Measurements from ENCODE around the gene TJP3. TPM values are rescaled to one million over a fixed set of nuclear protein-coding genes. Genes with fewer than 3 reads are reported as not detected.
"Not testable (repeated sequence)": the region's sequence is repeated elsewhere in the genome, so short reads cannot be mapped to it uniquely, and the experiment has no call there.

TJP3 gene, protein sequence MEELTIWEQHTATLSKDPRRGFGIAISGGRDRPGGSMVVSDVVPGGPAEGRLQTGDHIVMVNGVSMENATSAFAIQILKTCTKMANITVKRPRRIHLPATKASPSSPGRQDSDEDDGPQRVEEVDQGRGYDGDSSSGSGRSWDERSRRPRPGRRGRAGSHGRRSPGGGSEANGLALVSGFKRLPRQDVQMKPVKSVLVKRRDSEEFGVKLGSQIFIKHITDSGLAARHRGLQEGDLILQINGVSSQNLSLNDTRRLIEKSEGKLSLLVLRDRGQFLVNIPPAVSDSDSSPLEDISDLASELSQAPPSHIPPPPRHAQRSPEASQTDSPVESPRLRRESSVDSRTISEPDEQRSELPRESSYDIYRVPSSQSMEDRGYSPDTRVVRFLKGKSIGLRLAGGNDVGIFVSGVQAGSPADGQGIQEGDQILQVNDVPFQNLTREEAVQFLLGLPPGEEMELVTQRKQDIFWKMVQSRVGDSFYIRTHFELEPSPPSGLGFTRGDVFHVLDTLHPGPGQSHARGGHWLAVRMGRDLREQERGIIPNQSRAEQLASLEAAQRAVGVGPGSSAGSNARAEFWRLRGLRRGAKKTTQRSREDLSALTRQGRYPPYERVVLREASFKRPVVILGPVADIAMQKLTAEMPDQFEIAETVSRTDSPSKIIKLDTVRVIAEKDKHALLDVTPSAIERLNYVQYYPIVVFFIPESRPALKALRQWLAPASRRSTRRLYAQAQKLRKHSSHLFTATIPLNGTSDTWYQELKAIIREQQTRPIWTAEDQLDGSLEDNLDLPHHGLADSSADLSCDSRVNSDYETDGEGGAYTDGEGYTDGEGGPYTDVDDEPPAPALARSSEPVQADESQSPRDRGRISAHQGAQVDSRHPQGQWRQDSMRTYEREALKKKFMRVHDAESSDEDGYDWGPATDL
- 127 and 139 TPM in 2 replicates for total RNA-seq (2014; rRNA removed; shearing (Covaris generic))

DNA sequence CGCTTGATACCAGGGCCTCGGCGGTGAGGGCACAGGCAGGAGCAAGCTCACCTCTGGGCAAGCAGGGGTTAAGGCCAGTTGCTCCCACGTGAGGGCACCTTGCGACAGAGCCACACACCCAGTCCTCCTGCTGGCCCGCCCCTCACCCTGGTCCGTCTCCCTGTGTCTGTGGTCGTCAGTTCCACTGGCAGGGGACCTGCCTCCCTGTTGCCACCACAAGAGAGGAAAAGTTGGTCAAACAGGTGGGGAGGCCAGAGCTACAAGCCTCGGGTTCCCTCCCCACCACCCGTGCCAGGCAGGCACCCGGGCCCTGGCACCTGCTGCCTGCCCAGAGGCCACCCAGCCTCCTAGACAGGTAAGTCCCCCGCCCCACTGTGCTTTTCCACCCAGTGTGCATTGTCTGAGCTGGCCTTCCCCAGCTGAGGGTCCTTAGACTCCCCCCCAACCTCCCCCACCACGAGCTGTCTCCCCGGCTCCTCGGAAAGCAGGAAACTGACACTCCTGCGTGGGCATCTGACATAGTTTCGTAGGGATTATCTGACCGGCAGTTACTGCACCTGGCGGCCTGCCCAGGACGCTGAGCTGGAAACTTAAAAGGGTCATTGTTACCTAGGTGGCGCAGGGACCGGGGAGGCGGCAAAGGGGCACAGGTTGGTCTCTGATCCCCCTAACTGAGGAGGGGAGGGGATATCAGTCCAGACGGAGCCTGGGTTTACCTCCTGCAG, at the start of gene TJP3:
Gene TJP3 (plus strand): TSS at position 178 of the 725 bp plus-strand sequence. CDS start 20,049 bp downstream, outside the sequence.
- peak; percentile 87 for DNase-seq (ENCODE audit: low spot score)

DNA sequence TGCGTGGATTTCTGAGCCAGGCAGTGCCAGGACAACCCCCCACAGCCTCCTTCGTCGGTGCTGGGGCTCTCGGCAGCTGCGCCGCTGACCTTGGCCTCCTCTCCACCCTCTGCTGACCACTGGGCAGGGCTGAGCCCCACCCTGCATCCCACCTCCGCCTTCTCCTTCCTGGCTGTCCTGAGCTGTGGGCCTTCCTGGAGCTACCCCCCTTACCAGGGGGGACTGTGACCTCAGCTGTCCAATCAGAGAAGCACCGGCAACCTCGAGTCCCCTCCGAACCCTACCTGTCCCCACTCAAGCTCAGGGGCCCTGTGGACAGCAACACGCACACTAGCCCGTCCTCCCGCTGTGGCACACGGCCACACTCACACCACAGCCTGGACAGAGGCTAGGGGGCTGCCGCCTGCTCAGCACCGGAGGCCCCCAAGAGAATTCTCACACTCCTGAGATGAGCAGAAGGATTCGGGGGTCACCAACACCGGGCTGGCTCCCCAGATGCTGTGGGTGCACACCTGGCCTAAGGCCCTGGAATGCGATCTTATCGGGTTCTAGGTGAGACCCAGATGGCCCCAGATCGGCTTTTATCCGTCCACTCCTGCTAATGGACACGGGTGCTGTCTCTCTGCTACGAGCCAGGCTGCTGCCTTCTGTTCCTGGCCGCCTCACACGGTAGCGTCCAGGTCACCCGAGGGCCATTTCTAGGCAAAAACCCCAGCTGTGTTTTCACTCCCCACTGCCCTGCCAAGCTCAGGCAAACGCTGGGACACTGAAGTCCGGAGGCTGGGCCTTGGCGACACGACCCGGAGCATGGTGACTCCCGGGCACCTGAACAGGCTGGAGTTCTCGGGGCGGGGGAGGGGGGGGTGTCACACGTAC, 49.1 kb upstream of the TJP3 start:
- no peak for DNase-seq (ENCODE audit: low spot score)

DNA sequence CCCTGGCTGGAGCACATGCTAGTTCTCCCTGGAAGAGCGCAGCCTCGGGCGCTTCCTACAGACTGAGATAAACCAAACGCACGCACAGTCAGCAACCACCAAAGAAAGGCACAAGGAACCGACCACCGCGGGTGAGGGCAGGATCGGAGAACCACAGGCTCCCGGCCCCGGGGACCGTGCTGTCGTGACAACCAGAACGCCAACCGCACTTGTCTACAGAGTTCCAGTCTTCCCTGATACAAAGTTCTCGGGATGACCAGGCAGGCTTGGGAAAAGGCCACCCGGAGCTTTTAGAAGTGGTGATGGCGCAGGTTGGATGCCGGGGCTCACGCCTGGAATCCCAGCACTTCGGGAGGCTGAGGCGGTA, 48.5 kb upstream of the TJP3 start:
- no peak for DNase-seq (ENCODE audit: low spot score)

DNA sequence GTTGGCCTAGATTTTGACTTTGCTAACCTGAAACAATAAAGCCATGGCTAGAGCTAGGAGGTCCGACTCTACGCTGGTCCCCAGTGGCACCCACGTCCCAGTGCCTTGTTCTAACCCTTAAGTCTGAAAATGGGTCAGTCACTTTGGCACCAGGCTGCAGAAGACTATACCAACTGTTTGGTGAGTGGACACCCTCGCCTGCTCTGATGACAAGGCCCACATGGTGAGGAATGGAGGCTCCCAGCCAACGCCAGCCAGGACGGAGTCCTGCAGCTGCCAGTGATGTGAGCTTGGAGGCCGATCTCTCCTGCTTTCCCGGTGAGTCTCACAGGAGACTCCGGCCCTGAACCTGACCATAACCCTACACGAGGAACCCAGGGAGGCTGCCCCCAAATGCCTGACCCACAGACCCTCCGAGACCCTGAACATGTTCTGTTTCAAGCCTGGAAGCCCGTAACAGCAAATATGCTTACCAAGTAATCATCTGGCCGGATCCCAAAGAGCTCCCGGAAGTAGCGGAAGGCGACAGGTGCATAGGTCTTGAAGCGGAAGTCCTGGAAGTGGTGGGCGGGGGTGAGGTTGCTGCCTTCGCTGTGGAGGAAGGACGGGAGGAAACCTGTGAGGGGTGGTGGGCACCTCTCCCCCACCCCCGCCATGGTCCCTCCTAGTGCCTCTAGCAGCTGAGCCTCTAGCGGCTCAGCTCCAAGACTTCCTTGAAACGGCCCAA, 47.5 kb upstream of the TJP3 start:
- DNase-seq (ENCODE audit: low spot score): no peak

DNA sequence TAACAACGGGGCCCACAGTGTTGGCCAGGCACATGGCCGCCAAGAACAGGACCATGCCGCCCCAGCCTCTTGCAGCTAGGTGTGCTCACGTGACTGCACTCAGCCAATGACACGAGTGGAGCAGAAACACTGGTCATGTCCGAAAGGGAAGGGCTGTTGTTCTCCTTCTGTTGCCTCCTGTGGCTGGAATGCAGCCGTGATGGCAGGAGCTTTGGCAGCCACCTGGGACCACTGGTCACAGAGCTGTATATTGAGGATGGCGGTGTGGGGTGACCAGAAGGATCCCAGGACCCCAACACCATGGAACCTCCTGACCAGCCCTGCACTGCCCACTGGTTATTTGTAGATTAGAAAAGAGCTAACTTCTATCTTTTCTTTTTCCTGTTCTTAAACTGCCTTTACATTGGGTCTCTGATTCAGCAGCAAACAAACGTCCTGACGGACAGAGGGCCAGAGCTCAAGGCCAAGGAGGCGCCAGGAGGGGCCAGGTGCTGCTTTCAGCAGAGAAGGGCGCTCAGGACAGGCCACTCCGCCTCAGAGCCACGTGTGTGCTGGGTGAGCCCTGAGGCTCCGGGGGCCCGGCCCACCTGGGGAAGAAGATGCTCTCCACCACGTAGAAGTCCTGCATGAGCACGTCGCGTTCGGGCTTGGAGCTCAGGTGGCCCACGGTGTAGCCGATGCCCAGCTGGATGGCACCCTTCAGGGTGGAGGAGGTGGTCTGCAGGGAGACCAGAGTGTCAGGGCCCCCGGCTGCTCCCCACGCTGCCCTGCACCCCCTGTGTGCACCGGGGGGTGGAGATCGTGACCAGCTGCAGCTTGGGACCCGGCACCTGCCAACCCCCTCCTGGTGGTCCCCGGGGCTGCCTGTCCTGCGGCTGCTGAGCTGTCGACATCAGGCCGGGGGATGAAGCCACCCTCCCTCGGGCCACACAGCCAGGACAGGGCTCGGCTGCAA, 46.6 kb upstream of the TJP3 start:
- no peak for DNase-seq (ENCODE audit: low spot score)

DNA sequence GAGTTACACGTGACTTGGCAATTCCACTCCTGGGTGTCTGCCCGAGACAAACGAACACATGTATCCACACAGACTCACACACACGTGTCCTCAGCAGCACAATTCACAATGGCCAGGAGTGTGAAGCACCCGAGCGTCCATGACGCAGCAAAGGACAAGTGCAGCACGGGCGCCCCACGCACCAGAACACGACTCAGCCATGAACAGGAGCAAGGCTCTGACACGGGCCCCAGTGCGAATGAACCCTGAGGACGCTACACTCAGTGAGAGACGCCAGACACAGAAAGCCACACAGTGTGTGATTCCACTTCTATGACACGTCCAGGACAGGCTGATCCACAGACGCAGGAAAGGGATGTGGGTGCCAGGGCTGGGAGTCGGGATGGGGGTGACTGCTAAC, 44.3 kb upstream of the TJP3 start:
- DNase-seq (ENCODE audit: low spot score): no peak

DNA sequence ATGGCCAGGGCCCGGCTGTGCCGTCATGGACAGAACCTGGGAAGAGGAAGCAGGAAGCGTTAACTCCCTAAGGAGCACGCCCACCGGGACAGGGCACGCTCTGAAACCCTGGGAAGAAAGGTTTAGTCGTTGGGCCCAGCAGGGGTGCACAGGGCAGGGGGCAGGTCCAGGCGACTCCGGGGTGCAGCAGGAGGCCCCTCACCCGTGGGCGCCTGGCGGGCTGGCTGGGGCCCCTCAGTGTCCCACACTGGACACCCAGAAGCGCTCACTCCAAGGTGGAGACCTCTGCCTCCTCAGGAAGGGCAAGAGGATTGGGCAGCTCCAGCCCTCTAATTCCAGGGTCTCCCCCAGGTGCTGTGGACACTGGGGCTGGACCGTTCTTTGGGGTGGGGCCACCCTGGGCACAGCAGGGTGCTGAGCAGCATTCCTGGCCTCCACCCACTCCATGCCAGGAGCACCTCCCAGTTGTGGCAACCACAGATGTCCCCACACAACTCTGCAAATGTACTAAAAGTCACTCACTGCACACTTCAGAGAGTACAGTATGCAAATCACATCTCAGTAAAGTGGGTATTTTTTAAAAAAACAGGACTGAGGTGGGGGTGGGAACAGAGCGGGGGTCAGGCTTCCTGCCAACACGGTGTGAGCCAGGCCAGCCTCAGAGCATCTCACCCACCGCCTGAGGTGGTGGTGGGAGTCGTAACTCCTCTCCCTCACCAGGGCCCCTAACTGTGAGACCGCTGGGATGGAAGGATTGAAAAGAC, 43.1 kb upstream of the TJP3 start:
- DNase-seq (ENCODE audit: low spot score): peak; percentile 42

DNA sequence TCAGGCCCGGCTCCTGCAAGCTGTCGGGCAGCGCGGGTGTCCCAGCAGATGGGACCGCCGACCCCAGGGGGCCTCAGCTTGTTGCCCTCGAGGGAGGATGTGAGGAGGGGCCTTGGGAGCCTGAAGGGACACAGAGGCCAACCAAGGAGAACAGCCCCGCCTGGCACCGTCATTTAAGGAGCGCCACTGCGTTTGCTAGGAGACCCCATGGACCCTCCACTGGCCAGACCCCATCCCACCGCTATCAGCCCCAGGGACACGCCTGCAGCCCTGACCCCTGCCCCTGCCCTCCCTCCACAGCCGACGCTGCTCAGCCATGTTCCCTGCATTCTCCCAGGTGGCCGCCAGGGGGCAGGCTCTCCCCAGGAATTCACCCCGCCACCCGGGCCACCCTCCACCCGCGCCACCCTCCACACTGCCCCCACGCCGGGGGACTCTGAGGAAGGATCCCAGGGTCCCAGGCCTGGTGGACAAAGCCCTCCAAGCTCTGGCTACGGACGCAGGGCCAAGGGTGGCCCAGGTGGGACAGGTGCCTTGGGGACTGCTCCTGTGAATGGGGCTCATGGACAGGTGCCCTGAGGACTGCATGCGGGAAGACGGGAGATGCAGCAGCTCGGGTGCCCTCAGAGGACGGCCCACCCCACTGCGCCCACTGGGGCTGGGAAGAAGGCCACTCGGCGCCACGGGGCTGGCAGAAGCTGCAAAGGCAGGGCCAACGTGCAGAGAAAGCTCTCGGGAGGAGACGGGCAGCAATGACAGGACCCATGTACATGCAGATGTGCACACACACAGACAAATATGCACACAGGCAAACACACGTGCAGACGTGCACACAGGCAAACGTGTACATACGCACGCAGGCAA, 42.3 kb upstream of the TJP3 start:
- peak; percentile 49 for DNase-seq (ENCODE audit: low spot score)

DNA sequence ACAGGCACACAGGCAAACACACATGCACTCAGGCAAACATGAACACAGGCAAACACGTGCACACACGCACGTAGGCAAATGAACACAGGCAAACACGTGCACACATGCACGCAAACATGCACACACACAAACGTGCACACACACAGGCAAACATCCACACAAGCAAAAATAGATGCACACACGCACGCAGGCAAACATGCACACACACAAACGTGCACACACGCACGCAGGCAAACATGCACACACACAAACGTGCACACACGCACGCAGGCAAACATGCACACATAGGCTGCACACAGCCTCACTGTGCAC, 41.7 kb upstream of the TJP3 start:
- DNase-seq (ENCODE audit: low spot score): not testable (repeated sequence)

DNA sequence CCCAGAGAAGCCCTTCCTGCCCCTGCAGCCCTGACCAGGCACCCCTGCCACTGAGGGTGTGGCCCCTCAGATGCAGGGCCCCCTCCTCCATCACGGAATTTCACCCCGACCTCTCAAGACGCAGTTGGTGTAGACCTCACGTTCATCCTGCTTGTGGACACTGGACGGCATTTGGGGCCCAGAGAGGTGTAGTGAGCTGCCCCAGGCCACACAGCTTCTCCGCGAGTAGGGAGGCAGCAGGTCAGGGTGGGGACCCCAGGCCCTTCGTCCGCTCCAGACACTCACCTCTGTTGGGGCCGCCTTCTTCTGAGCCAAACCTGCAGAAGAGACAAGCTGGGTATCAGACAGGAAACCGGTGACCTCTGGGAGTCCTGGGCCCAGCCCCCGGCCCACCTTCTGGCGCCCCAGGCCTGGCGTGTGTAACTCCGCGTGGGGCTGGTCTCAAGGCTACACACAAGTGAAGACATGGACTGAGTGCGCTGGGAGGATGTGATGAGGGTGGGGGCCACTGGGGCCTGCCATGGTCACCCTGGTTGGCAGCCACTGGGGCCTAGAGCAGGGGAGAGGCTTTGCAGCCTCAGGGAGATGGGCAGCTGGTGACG, 41.0 kb upstream of the TJP3 start:
- DNase-seq (ENCODE audit: low spot score): no peak

DNA sequence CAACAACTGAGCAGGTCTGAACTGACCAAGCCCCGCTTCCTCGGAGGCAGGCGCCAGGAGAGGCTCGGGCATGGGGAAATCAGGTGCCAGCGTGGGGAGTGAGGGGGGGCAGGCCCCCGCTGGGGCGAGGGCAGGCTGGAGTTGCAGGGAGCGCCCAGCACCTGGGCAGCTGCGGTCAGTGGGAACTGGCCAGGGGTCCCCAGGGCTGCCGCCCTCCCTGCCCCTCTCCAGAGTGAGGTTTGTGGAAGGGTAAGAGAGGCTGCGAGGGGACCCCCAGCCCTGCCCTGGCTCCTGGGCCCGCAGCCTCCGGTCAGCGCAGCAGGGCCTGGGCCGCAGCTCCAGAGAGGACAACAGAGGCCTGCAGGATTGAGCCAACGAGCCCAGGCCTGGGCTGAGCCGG, 40.4 kb upstream of the TJP3 start:
- no peak for DNase-seq (ENCODE audit: low spot score)

DNA sequence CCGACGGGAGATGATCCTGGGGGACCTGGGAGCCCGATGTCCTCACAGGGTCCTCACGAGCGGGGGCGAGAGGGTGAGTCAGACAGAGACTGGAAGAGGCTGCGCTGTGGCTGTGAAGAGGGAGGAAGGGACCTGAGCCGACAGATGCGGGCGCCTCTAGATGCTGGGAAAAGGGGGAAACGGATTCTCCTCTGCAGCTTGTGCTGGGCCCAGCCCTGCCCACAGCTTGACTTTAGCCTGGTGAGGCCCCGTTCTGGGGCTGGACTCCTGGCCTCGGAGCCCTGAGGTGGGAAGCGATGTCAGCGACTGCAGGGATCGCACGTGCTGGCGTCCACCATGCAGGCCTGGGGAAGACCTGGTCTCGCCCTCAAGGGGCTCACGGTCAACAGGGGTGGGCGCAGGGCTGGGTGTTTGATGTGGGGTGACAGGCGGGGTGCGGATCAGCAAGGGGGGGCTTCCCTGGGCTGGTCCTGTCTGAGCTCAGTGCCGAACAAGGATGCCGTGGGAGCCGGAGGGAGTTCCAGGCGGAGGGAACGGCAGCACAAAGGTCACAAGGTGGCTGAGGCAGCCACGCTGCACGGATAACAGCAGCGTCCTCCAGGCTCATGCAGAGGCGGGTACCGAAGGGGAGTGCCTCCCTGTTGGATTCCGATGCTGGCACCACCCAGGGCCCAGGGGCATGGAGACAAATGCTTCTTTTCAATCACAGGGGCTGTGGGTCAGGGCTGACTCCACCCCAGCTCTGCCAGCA, 39.7 kb upstream of the TJP3 start:
- peak; percentile 30 for DNase-seq (ENCODE audit: low spot score)

DNA sequence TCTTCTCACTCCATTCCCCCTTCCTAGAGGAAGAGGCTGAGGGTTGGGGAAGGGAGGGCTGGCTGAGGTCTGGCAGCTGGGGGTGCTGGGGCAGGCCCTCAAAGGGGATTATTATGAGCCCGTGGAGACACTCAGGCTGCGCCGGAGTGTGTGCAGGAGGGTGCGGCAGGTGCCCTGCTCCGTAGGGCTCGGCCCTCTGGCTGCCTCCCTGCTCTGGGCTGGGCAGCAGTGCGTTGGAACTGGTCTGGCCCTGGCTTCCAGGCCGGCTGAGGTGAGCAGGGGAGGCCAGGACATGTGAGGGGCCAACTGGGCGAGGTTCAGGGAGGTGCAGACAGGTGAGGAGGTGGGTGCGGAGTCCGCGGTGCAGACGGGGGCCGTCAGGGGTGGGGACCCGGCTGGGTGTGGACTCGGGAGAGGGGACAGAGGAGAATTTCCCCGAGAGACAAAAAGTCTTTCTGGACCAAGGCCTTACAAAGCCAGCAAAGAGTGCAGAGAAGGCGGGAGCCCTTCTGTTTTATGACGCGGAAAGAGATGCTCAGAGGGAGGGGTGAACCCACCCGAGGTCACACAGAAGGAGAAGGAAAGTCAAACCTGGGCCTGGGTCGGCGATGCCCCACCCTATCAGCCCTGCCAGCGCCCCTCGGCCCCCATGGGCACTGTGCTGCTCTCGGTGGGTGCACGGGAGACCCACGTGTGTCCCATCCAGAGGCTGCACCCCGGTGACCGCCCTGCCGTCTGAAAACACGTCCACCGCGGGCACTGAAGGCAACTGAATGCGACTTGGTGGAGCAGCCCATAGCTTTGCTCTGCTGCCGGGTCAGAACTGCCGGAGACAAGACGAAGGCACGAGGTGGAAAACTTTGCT, 38.9 kb upstream of the TJP3 start:
- peak; percentile 15 for DNase-seq (ENCODE audit: low spot score)

DNA sequence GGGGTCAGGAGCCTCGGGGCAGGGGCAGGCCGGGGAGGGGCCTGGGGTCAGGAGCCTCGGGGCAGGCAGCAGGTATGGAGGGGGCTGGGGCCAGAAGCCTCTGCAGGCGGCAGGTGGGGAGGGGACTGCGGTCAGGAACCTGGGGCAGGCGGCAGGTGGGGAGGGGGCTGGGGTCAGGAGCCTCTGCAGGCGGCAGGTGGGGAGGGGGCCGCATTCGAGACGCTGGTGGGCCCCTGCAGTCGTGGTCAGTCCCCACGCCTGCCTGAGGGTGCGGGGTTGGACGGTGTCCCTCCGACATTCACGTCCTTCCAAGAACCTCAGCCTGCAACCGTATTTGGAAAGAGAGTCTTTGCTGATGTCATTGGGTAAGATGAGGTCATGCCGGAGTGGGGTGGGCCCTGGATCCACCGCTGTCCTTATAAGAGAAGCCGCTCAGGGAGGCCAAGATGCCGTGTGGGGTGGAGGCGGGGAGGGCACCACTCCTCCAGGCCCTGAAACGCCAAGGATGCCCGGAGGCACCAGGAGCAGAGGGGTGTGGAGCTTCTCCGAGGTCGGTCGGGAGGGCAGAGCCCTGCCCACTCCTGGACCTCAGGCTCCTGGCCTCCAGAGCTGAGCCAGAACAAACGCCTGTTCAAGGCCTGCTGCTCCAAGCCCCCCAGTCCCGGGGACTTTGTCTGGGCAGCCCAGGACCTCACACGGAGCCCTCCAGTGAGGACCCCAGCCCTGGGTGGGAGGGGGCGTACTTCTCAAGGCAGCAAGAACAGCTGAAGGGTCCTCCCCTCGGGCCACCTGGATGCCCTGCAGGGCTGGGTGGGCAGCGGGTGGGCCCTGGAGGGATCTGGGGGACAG, 38.0 kb upstream of the TJP3 start:
- DNase-seq (ENCODE audit: low spot score): no peak
